HEK293T (cell line): ENCODE results near the gene TTC33.

Experiments used
- ARNT ChIP-seq: fragments of 450-650 bp; IDR thresholded peaks from 2 replicates; pipeline ENCODE4 v1.6.1; 2017; ENCODE audit warnings: mild to moderate bottlenecking
- BHLHE40 ChIP-seq: fragments of 450-650 bp; IDR thresholded peaks from 2 replicates; pipeline ENCODE4 v1.6.1; 2016; ENCODE audit warnings: mild to moderate bottlenecking, moderate library complexity, borderline replicate concordance
- ELF4 ChIP-seq: fragments of 450-650 bp; IDR thresholded peaks from 2 replicates; pipeline ENCODE4 v1.6.1; 2017; ENCODE audit warnings: antibody characterized with exemption
- FOXA1 ChIP-seq: fragments of 450-650 bp; IDR thresholded peaks from 2 replicates; pipeline ENCODE4 v1.6.1; 2016; ENCODE audit warnings: mild to moderate bottlenecking
- FOXK2 ChIP-seq: fragments of 450-650 bp; IDR thresholded peaks from 2 replicates; pipeline ENCODE4 v1.6.1; 2016; ENCODE audit warnings: mild to moderate bottlenecking
- FOXM1 ChIP-seq: fragments of 450-650 bp; IDR thresholded peaks from 2 replicates; pipeline ENCODE4 v1.6.1; 2017; ENCODE audit warnings: mild to moderate bottlenecking, borderline replicate concordance
- HDGF ChIP-seq: fragments of 450-650 bp; IDR thresholded peaks from 2 replicates; pipeline ENCODE4 v1.6.1; 2017; ENCODE audit warnings: antibody characterized with exemption, borderline replicate concordance
- L3MBTL2 ChIP-seq: fragments of 450-650 bp; conservative IDR thresholded peaks from 2 replicates; pipeline ENCODE4 v1.6.1; 2016; ENCODE audit warnings: mild to moderate bottlenecking
- NFRKB ChIP-seq: fragments of 450-650 bp; IDR thresholded peaks from 2 replicates; pipeline ENCODE4 v1.6.1; 2016; ENCODE audit warnings: mild to moderate bottlenecking, moderate library complexity
- SP1 ChIP-seq: fragments of 450-650 bp; IDR thresholded peaks from 2 replicates; pipeline ENCODE4 v1.6.1; 2017
- SUZ12 ChIP-seq: fragments of 450-650 bp; IDR thresholded peaks from 2 replicates; pipeline ENCODE4 v1.6.1; 2016; ENCODE audit warnings: mild to moderate bottlenecking
- TARDBP ChIP-seq: fragments of 450-650 bp; IDR thresholded peaks from 2 replicates; pipeline ENCODE4 v1.6.1; 2016
- ZNF384 ChIP-seq: fragments of 450-650 bp; IDR thresholded peaks from 2 replicates; pipeline ENCODE4 v1.6.1; 2016
- TF ChIP-seq, protein P1 (sequence below): fragments of 450-650 bp; IDR thresholded peaks from 2 replicates; pipeline ENCODE4 v1.6.1; 2016

DNA sequence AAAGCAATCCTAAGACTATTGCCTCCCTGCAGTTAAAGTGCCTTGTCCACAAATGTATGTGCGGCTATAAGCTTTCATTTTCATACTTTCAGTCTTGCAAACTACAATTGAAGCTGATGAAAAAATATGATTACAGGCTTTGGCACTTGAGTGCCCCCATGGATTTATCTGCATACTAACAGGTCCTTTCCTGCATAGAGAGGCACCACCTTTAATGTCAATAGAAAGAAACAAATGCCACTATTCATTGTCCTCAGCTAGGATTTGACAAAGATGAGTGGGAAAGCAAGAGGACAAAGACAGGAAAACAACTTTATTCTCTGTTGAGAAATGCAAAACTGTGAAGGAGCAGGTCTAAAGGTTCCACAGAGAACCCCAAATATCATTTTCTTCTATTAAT is 201.7 kb downstream of the TTC33 start:
- TF ChIP-seq TARDBP (no peak), L3MBTL2 (no peak), ZNF384 (no peak), FOXK2 (no peak), HDGF (no peak), SP1 (no peak), SUZ12 (no peak), ARNT (no peak), ELF4 (no peak), FOXM1 (no peak), BHLHE40 (no peak), FOXA1 (no peak), NFRKB (no peak)
- TF ChIP-seq, protein P1, sequence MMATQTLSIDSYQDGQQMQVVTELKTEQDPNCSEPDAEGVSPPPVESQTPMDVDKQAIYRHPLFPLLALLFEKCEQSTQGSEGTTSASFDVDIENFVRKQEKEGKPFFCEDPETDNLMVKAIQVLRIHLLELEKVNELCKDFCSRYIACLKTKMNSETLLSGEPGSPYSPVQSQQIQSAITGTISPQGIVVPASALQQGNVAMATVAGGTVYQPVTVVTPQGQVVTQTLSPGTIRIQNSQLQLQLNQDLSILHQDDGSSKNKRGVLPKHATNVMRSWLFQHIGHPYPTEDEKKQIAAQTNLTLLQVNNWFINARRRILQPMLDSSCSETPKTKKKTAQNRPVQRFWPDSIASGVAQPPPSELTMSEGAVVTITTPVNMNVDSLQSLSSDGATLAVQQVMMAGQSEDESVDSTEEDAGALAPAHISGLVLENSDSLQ = no peak
